Central memory CD8-positive, alpha-beta T cell (primary cell): ENCODE results near the gene RSPO1.

Source experiments
- ATAC-seq: fragments of 150-1000 bp; cut with Tn5 transposase; replicated peaks from 2 replicates; pipeline ENCODE4 v1.10.0; 2022; ENCODE audit warnings: mild to moderate bottlenecking, moderate FRiP score, moderate number of reproducible peaks; ENCODE audit not compliant: poor library complexity, severe bottlenecking; ENCODE audit errors: extremely low read depth
- DNase-seq, 2 donors: peaks; one replicate each; pipeline ENCODE4 v3.0.0; 2021; ENCODE audit warnings: low spot score in 2 of 2
- H3K27ac Mint-ChIP-seq: one replicate; pipeline ENCODE4 v1.8.0; 2022; ENCODE audit warnings: low read depth, mild to moderate bottlenecking, moderate library complexity, mixed read lengths
- H3K27me3 Mint-ChIP-seq: one replicate; pipeline ENCODE4 v1.8.0; 2022; ENCODE audit warnings: mixed read lengths
- H3K36me3 Mint-ChIP-seq: one replicate; pipeline ENCODE4 v1.8.0; 2022; ENCODE audit warnings: mild to moderate bottlenecking, moderate library complexity, mixed read lengths; ENCODE audit not compliant: insufficient read depth
- H3K4me1 Mint-ChIP-seq: one replicate; pipeline ENCODE4 v1.8.0; 2022; ENCODE audit warnings: mixed read lengths
- H3K4me3 Mint-ChIP-seq: one replicate; pipeline ENCODE4 v1.8.0; 2022; ENCODE audit warnings: mild to moderate bottlenecking, moderate library complexity, mixed read lengths
- H3K9me3 Mint-ChIP-seq: one replicate; pipeline ENCODE4 v1.8.0; 2022; ENCODE audit warnings: mixed read lengths

The RSPO1 gene

DNA sequence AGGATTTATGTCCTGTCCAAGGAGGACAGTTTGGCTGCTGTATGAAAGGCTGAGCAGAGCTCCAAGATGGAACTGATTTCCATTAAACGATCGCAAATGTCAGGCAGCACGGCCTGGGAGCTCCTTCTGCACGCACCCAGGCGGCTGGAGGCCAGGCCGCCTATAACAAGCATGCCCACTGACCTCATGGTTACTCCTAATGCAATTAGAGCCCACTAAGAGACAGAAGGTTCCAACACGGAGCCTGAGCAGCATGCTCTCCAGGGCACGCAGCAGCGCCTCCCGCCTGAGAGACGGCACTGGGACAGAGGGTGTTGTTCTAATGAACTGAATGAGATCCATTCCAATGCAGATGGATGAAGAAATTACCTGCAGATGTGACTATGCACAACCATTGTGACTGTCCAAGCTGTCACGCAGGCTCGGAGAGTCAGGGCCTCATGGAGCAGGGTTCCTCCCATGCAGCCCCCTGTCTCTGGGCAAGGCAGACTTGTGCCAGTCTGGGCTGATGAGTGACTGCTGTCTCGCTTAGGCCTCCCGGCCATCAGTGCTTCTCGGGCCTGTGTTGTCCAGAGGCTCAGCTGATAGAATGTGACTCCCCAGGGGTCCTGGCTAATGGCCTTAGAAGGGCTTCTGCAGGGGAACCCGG is 32.5 kb upstream of the RSPO1 start:
- no peak overlapping the region for H3K27ac Mint-ChIP-seq
- no peaks in the 10 kb centered on the region for H3K9me3 Mint-ChIP-seq
- no peak overlapping the region for H3K4me3 Mint-ChIP-seq

DNA sequence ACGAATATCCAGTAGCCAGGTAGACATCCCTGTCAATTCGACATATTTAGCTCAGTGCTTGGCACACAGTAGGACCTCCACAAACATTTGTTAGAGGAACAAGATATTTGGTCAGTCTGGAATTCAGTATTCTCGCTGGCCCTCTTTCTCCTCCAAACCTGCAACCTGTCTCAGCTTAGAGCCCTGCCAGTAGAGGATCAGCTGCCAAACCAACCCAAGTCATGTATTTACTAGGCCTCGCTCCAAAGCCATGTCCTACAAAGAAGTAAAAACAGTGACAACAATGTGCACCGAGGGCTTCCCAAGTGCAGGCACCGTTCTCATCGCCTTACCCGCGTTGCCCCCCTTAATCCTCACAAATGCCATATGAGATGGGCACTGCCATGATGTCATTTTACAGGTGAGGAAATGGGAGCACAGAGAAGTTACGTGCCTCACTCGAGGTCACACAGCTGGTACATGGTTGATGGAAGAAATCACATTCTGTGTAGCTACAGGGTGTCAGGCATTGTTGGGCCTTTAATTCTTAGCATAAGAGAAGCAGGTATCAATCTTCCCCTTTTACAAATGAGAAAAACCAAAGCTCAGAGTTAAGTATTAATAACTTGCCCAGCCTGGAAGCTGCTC is 31.7 kb upstream of the RSPO1 start:
- Mint-ChIP-seq H3K9me3 (no peaks in the 10 kb centered on the region), H3K4me1 (no peaks in the 10 kb centered on the region), H3K36me3 (no peaks in the 10 kb centered on the region), H3K27ac (no peak overlapping the region), H3K27me3 (peaks cover 2% of the 10 kb centered on the region), H3K4me3 (no peak overlapping the region)
- DNase-seq (no peak), ATAC-seq (no peak)

More for the DNA sequence above, 32.5 kb upstream of the RSPO1 start:
- no peaks in the 10 kb centered on the region for H3K4me1 Mint-ChIP-seq
- H3K27me3 Mint-ChIP-seq = no peaks in the 10 kb centered on the region
- ATAC-seq (no peak), DNase-seq (no peak)
- H3K36me3 Mint-ChIP-seq = no peaks in the 10 kb centered on the region

DNA sequence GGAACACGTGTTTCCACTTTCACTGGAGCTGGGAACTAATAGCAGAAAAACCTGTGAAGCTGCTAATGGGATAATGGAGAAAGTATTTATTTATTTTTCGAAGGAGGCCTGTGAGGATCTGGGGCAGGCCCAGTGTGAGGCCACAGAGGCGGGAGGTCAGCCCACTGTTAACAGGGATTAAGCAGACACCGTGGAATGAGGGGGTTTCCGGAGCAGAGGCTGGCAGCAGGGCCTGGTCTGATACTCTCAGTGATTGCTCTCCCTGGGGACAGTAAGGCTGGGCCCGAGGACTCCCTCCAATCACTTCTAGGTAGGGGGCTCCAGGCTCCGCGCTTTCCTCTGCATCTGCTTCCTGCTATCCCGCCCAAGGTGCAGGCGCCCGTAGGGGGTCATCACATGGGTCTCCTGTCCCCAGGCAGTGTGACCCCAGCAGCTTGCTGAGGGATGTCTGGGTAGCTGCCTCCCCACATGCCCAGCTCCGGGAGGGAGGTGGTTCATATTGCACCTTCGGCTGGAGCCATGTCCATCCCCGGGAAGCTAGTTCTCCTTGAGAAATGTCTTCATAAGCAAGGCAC is 28.8 kb upstream of the RSPO1 start:
- peaks cover 2% of the 10 kb centered on the region for H3K36me3 Mint-ChIP-seq
- peaks cover 20% of the 10 kb centered on the region for H3K27me3 Mint-ChIP-seq
- no peaks in the 10 kb centered on the region for H3K9me3 Mint-ChIP-seq
- DNase-seq = no peak
- no peaks in the 10 kb centered on the region for H3K4me1 Mint-ChIP-seq
- no peak overlapping the region for H3K4me3 Mint-ChIP-seq
- no peak for ATAC-seq
- no peak overlapping the region for H3K27ac Mint-ChIP-seq

DNA sequence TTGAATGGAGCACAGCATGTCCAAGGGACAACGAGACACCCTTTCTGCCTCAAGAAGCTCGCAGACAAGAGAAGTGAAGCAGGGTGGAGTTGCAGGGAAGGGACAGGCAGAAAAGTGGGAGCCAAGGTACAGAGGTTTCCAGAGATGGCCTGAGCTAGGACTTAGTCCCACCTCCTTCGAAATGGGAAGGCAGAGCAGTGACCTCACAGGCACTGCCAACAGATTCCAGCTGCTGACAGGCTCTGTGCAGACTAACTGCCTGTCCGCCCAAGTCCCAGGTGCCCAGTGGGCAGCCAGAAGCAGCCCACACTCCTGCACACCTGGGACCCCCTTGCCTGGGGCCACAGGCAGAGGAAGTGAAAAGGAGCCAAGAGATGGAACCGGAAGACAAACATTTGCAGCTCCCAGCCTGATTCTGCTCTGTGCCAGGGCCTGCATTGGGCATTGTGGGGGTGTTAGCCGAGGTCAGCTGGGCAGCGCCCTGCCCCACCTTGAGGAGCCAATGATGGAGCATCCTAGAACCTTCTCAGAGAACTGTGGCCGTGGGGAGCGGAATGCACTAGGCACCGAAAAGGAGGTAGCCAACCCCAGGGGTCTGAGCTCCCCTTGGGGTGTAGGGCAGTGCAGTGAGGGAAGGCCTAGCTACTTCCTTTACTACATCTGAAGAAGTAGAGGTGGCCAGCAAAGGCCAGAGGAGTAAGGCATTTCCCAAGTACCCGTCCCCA is 27.5 kb upstream of the RSPO1 start:
- Mint-ChIP-seq H3K4me3 (no peak overlapping the region), H3K36me3 (peaks cover 2% of the 10 kb centered on the region), H3K27ac (no peak overlapping the region), H3K9me3 (no peaks in the 10 kb centered on the region), H3K4me1 (no peaks in the 10 kb centered on the region), H3K27me3 (peaks cover 31% of the 10 kb centered on the region)
- ATAC-seq (no peak), DNase-seq (no peak)

DNA sequence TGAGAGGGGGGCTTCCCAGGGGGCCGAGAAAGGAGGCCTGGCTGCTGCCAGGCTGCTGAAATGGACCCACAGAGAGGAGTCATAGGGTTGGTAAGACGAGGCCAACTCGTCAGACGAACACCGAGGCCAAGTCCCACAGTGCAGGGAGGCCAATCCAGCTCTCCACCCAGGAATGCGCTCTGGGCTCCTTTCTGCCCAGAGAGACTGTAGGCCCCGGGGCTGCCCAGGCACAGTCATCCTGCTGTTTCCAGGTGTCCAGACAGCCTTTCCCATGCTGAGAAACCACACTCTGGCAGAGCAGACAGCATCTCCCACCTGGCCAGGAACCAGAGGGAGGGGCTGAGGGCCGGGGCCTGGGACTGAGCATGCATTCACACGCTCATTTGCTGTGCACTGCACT is 26.7 kb upstream of the RSPO1 start:
- H3K27me3 Mint-ChIP-seq = peaks cover 37% of the 10 kb centered on the region
- no peak for ATAC-seq
- H3K9me3 Mint-ChIP-seq = no peaks in the 10 kb centered on the region

DNA sequence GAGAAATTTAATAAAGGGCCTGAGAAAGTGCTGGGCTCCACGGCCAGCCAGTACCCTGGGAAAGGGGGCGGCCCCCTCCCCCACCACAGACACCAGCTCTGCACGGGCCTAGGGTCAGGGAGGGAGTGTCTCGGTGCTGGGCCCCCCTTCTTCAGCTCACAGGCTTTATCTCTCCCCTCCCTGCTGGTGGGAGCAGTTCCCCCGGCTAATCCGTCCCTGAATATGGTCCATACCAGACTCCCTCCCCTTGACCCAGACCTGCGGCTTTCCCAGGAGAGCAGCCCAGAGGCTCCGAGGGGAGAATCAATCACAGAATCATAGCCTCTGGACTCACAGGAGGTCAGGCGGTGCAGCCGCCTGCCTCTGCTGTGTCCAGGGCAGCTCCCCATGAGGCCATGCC is 26.0 kb upstream of the RSPO1 start:
- H3K27me3 Mint-ChIP-seq = peaks cover 39% of the 10 kb centered on the region
- H3K36me3 Mint-ChIP-seq = peaks cover 2% of the 10 kb centered on the region
- DNase-seq (no peak), ATAC-seq (no peak)
- H3K4me1 Mint-ChIP-seq = no peaks in the 10 kb centered on the region
- H3K4me3 Mint-ChIP-seq = no peak overlapping the region
- no peaks in the 10 kb centered on the region for H3K9me3 Mint-ChIP-seq
- H3K27ac Mint-ChIP-seq = no peak overlapping the region

More for the DNA sequence above, 26.7 kb upstream of the RSPO1 start:
- Mint-ChIP-seq H3K27ac (no peak overlapping the region), H3K4me1 (no peaks in the 10 kb centered on the region), H3K36me3 (peaks cover 2% of the 10 kb centered on the region), H3K4me3 (no peak overlapping the region)
- no peak for DNase-seq

DNA sequence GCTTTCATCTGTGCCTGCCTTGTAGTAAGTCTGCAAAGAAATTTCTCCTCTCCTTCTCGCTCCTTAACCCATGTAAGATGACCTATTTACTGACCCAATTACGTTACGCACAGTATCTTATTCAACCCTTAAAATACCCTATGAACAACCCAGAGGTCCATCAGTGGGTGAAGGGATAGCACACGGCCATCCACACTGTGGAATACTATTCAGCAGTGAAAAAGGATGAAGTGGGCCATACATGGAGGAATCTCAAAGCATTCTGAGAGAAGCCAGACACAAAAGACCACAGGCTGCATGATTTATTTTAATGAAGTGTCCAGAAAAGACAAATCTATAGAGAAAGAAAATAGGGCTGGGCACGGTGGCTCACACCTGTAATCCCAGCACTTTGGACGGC is 23.8 kb upstream of the RSPO1 start:
- ATAC-seq (no peak), DNase-seq (no peak)
- H3K9me3 Mint-ChIP-seq = no peaks in the 10 kb centered on the region
- H3K4me1 Mint-ChIP-seq = no peaks in the 10 kb centered on the region
- no peak overlapping the region for H3K4me3 Mint-ChIP-seq
- H3K27ac Mint-ChIP-seq = no peak overlapping the region
- peaks cover 39% of the 10 kb centered on the region for H3K27me3 Mint-ChIP-seq
- peaks cover 2% of the 10 kb centered on the region for H3K36me3 Mint-ChIP-seq

DNA sequence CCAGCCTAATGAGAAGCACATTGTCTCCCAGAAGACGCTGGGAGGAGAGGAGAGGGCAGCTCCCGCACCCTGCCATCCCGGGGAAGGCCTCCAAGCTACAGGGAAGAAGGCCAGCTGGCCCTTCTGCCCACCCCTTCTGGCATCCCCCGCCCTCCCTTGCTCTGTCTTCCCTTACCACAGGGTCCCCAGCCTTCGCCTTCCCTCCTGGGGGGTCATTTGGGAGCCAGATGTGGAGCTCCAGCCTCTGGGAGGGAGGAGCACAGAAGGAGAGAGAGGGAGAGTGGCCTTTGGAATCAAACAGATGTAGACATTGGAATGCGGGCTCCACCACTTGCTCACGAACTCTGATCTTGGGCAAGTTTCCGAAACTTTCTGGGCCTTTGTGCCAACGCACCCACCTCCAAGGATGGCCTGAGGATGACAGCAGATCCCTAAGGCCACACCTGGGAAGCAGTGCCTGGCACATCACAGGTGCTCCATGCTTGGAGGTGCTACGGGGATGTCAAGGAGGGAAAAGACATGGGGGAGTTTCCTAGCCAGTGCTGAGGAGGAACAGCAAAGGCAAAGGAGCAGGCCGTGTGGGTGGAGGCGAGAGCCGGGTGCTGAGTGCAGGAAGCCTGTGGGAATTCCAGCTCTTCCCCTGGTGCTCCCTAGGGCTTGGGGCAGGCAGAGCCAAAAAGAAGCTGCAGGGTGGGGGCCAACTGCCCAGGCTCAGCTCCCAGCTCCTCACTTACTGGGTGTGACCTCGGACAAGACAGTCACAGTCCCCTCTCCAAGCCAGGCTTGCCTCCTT is 23.1 kb upstream of the RSPO1 start:
- H3K4me3 Mint-ChIP-seq = no peak overlapping the region
- peaks cover 2% of the 10 kb centered on the region for H3K36me3 Mint-ChIP-seq
- ATAC-seq = no peak
- H3K4me1 Mint-ChIP-seq = no peaks in the 10 kb centered on the region
- H3K27me3 Mint-ChIP-seq = peaks cover 39% of the 10 kb centered on the region
- no peak overlapping the region for H3K27ac Mint-ChIP-seq
- no peaks in the 10 kb centered on the region for H3K9me3 Mint-ChIP-seq
- no peak for DNase-seq

DNA sequence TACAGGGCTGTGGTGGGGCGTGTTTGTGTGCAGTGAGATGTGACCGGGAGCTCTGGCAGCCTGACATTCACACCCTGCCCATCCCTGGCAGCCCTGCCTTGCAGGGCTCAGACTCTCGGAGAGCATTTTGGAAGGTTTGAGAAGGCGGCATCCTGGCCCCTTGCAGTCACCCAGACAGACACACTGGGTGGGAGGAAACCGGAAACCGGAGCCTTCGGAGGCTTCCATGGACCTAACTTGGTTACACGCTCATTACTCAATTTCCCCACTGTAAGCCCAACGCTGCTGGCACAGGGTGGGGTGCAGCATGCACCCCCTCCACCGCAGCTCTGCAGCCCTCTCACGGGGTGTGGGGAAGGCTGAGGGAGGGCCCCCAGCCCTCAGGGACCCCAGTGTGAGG is 22.2 kb upstream of the RSPO1 start:
- DNase-seq (no peak), ATAC-seq (no peak)
- peaks cover 39% of the 10 kb centered on the region for H3K27me3 Mint-ChIP-seq
- no peaks in the 10 kb centered on the region for H3K9me3 Mint-ChIP-seq
- no peaks in the 10 kb centered on the region for H3K4me1 Mint-ChIP-seq
- no peak overlapping the region for H3K4me3 Mint-ChIP-seq
- H3K27ac Mint-ChIP-seq = no peak overlapping the region
- H3K36me3 Mint-ChIP-seq = peaks cover 2% of the 10 kb centered on the region

DNA sequence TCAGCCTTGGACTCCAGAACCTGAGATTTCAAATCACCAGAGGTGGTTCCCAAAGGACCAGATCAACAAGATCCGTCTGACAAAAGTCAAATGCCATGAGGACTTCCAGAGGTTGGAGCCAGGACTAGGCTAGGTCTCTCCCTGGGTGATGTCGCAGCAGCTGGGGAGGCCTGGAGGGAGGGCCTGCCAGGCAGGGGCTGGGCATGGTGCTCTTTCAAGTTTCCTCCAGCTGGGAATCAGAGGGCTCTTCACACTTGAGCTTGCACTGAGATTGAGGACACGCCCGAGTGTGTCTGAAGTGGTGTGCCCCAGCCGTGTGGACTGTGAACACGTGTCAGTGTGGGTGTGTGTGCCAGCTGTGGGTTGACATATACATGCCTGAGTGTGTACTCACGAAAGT is 21.3 kb upstream of the RSPO1 start:
- Mint-ChIP-seq H3K4me3 (no peak overlapping the region), H3K36me3 (peaks cover 2% of the 10 kb centered on the region), H3K4me1 (no peaks in the 10 kb centered on the region), H3K27me3 (peaks cover 34% of the 10 kb centered on the region), H3K9me3 (no peaks in the 10 kb centered on the region), H3K27ac (no peak overlapping the region)
- no peak for ATAC-seq
- DNase-seq = no peak

DNA sequence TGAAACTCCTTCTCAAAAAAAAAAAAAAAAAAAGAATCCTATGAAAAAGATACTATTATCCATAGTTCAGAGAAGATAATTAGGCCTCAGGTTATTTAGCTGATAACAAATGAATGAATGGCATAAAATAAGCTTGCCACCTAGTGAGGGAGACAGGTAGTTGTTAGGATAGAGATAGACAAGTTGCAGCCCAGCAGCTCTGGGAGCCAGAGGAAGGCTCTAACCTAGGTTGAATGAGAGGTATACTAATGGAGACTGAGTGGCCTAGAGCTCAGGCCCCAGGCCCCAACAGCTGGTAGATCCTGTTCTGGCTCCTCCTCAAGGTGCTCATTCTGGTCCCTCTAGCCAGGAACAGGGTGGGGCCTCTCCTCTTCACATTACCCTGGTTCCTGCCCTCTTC is 20.6 kb upstream of the RSPO1 start:
- no peak for ATAC-seq
- Mint-ChIP-seq H3K36me3 (peaks cover 2% of the 10 kb centered on the region), H3K4me3 (no peak overlapping the region), H3K27me3 (peaks cover 29% of the 10 kb centered on the region), H3K4me1 (no peaks in the 10 kb centered on the region), H3K27ac (no peak overlapping the region), H3K9me3 (no peaks in the 10 kb centered on the region)
- no peak for DNase-seq

DNA sequence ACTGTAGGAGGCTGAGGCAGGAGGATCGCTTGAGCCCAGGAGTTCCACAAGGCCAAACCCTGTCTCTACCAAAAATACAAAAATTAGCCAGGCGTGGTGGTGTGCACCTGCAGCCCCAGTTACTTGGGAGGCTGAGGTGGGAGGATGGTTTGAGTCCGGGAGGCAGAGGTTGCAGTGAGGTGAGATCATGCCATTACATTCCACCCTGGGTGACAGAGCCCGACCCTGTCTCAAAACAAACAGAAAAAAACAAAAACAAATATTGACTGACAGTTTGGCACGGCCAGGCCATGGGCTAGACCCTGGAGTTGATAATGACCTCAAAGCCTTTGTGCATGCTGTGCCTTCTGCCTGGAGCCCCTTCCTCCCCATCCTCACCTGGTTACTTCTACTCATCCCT is 19.2 kb upstream of the RSPO1 start:
- H3K27me3 Mint-ChIP-seq = peaks cover 23% of the 10 kb centered on the region
- no peaks in the 10 kb centered on the region for H3K9me3 Mint-ChIP-seq
- peaks cover under 1% of the 10 kb centered on the region for H3K36me3 Mint-ChIP-seq
- H3K27ac Mint-ChIP-seq = no peak overlapping the region
- no peaks in the 10 kb centered on the region for H3K4me1 Mint-ChIP-seq
- H3K4me3 Mint-ChIP-seq = no peak overlapping the region
- no peak for ATAC-seq
- no peak for DNase-seq
